H1 (cell line): Measurements from ENCODE around the gene FCER2. TPM values are rescaled to one million over a fixed set of nuclear protein-coding genes. Genes with fewer than 3 reads are reported as not detected.

ENCODE experiments used
- BACH1 ChIP-seq: IDR thresholded peaks from 2 replicates; pipeline ENCODE4 v1.6.1; 2012; ENCODE audit warnings: low read length, improper control_type of control experiment
- CHD1 ChIP-seq: IDR thresholded peaks from 2 replicates; pipeline ENCODE4 v1.6.1; 2012; ENCODE audit warnings: low read depth, low read length, improper control_type of control experiment
- CHD7 ChIP-seq: fragments of 300-600 bp; sonication (generic); IDR thresholded peaks from 2 replicates; pipeline ENCODE4 v1.7.1; 2012; ENCODE audit warnings: low read length, moderate library complexity, mild to moderate bottlenecking, inconsistent platforms; ENCODE audit not compliant: insufficient replicate concordance
- CTCF ChIP-seq, 3 experiments: IDR thresholded peaks; 1 replicate in 2 of 3; 2 replicates in 1 of 3; pipeline versions ENCODE4 v1.5.1 to v1.6.1; 2011; ENCODE audit warnings: low read length in 3 of 3, mild to moderate bottlenecking in 3 of 3, inconsistent platforms in 2 of 3, low read depth in 1 of 3, moderate library complexity in 1 of 3; ENCODE audit not compliant: insufficient read depth in 1 of 3; ENCODE audit errors: control extremely low read depth in 1 of 3
- GABPA ChIP-seq: IDR thresholded peaks from 2 replicates; pipeline ENCODE4 v1.6.1; 2011; ENCODE audit warnings: mild to moderate bottlenecking, low read length, moderate library complexity, borderline replicate concordance; ENCODE audit not compliant: insufficient read depth
- JUND ChIP-seq: IDR thresholded peaks from 2 replicates; pipeline ENCODE4 v1.6.1; 2011; ENCODE audit warnings: mild to moderate bottlenecking, improper control_type of control experiment, low read length
- KDM4A ChIP-seq: IDR thresholded peaks from one replicate; pipeline ENCODE4 v1.7.1; 2012; ENCODE audit warnings: low read depth, mild to moderate bottlenecking, moderate library complexity, low read length, inconsistent platforms; ENCODE audit not compliant: severe bottlenecking
- POLR2A ChIP-seq, 2 experiments: IDR thresholded peaks; 1 replicate in 1 of 2; 2 replicates in 1 of 2; pipeline ENCODE4 v1.6.1; 2011; ENCODE audit warnings: low read depth in 2 of 2, low read length in 2 of 2, mild to moderate bottlenecking in 2 of 2; ENCODE audit errors: control extremely low read depth in 1 of 2
- SIN3A ChIP-seq, 2 experiments: IDR thresholded peaks in 1 of 2; conservative IDR thresholded peaks in 1 of 2; 2 replicates each; pipeline ENCODE4 v1.6.1; 2011 to 2012; ENCODE audit warnings: low read length in 2 of 2, improper control_type of control experiment in 1 of 2, low read depth in 1 of 2, mild to moderate bottlenecking in 1 of 2
- SP2 ChIP-seq: IDR thresholded peaks from 2 replicates; pipeline ENCODE4 v1.6.1; 2012; ENCODE audit warnings: mild to moderate bottlenecking, low read length, inconsistent platforms
- polyA plus RNA-seq, 7 experiments: library from polyadenylated mRNA; depleted of rRNA in 3 of 7; stranded (reverse) in 5 of 7; unstranded in 2 of 7; fragments of >200 nt in 5 of 7; fragments of 200-250 nt in 2 of 7; gene quantifications; 1 replicate in 5 of 7; 2 replicates in 1 of 7; 4 replicates in 1 of 7; pipeline versions ENCODE4 v1.2.1 to v1.2.3, GENCODE V29; 2011 to 2013; ENCODE audit warnings: missing spikeins in 2 of 7, mixed read lengths in 2 of 7
- total RNA-seq: library from RNA; stranded (reverse); fragmentation: NEBNext Ultra II Directional; extraction: Animal tissue kit (Norgen Biotek cat#: 25700); gene quantifications from 2 replicates; pipeline ENCODE4 v1.2.1, GENCODE V29; 2021

The FCER2 gene
- total and polyA plus RNA-seq, 2 of the 8 experiments (the other 6 are each of a cell fraction or from before 2014, with no cell fraction given): 0.67 TPM; not detected in 1

- TF ChIP-seq CHD7: no peak
- TF ChIP-seq CTCF (IDR thresholded peaks at IDR 0.05; ENCODE audit: control extremely low read depth in 1 of 3, insufficient read depth in 1 of 3, low read depth in 1 of 3, low read length in 3 of 3): no peak
- TF ChIP-seq POLR2A (IDR thresholded peaks at IDR 0.05; ENCODE audit: control extremely low read depth in 1 of 2, low read depth in 2 of 2, low read length in 2 of 2): no peak
- no peak for TF ChIP-seq BACH1
- no peak for TF ChIP-seq JUND
- TF ChIP-seq CHD1: no peak
- TF ChIP-seq SIN3A (conservative IDR thresholded peaks at IDR 0.05 in 1 of 2, IDR thresholded peaks at IDR 0.05 in 1 of 2; ENCODE audit: low read depth in 1 of 2, low read length in 2 of 2): no peak
- no peak for TF ChIP-seq KDM4A
- TF ChIP-seq SP2: no peak
- no peak for TF ChIP-seq GABPA
Observed at GRCh38 chr19:7669641-7670040, 32.3 kb downstream of the FCER2 start (continued).
